ENCODE measurements around the gene SLC1A3.

SLC1A3 gene

DNA sequence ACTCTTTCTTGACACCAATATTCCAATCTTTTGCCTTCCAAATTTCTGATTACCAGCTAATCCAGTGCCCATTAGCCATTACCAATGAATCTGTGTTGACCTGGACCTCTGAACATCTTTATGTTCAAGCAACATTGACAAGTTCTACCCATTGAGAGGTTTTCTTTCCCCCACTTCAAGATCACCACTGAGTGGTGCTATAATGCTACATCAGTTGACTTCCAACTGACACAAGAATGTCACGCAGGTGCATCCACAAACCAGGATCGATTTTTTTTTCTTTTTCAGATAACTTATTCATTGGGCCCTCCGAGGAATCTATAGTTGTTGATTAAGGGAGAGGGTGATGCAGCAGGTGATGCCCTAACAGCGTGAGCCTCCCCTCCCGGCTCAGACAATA, 102.6 kb downstream of the SLC1A3 start:
- TF ChIP-seq, protein P1, sequence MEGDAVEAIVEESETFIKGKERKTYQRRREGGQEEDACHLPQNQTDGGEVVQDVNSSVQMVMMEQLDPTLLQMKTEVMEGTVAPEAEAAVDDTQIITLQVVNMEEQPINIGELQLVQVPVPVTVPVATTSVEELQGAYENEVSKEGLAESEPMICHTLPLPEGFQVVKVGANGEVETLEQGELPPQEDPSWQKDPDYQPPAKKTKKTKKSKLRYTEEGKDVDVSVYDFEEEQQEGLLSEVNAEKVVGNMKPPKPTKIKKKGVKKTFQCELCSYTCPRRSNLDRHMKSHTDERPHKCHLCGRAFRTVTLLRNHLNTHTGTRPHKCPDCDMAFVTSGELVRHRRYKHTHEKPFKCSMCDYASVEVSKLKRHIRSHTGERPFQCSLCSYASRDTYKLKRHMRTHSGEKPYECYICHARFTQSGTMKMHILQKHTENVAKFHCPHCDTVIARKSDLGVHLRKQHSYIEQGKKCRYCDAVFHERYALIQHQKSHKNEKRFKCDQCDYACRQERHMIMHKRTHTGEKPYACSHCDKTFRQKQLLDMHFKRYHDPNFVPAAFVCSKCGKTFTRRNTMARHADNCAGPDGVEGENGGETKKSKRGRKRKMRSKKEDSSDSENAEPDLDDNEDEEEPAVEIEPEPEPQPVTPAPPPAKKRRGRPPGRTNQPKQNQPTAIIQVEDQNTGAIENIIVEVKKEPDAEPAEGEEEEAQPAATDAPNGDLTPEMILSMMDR (IDR thresholded peaks at IDR 0.05; ENCODE audit: extremely low read depth, missing control alignments), result no peak
- no peak for DNase-seq (ENCODE audit: low spot score)

DNA sequence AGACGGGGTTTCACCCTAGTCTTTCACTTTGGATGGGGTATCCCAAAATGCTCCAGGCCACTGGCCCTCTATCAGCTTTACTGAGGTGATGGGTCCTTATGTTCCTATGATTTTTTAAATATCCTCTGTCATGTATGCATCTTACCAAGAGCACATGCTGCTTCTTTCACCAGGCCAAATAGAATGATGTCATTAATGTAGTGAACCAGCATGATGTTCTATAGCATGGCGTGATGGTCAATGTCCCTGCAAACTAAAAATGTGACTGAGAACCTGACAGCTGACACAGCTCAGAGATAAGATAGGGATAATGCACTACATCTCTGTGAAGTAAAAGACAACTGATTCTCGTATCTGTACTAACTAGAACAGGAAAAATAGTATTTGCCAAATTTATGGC, 103.6 kb downstream of the SLC1A3 start:
- no peak for DNase-seq (ENCODE audit: low spot score)
- TF ChIP-seq, protein P1 (IDR thresholded peaks at IDR 0.05; ENCODE audit: extremely low read depth, missing control alignments), result no peak

DNA sequence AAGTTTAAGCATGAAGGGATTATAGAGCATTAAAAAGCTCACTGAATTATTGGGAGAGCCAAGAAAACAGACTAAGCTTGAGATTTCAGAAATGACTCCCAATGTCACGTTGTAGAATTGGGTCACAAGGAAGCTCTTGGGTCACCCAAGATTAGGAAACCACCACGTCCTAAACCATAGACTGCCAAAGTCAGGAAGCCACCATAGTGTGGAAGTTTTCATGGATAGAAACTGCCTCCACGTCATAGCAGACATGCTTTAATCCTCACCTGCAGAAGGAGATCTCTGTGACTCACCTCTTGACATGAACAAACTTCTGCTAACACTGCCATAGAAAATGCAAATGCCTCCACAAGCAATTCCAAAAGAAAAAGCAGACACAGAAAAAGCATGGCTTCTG, 106.3 kb downstream of the SLC1A3 start:
- no peak for DNase-seq (ENCODE audit: low spot score)
- TF ChIP-seq, protein P1 (IDR thresholded peaks at IDR 0.05; ENCODE audit: extremely low read depth, missing control alignments), result no peak

DNA sequence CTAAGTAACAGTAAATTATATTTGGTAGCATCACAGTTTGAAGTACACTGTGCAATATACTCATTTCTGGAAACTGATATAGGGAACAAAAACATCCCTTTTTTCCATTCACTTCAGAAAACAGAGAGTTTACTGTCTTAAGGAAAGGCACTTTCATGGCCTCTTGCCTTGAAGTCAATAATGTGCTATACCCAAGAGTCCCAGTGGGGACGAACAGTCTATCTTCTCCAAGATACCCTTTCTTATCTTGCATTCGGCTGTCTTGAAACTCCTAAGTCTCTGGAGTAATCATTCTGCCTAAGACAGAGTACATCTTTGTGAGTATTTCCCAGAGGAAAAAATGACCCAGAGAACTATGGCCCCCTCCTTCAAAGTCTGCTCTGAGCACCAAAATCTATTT, 107.1 kb downstream of the SLC1A3 start:
- TF ChIP-seq, protein P1 (IDR thresholded peaks at IDR 0.05; ENCODE audit: extremely low read depth, missing control alignments), result no peak
- no peak for DNase-seq (ENCODE audit: low spot score)

DNA sequence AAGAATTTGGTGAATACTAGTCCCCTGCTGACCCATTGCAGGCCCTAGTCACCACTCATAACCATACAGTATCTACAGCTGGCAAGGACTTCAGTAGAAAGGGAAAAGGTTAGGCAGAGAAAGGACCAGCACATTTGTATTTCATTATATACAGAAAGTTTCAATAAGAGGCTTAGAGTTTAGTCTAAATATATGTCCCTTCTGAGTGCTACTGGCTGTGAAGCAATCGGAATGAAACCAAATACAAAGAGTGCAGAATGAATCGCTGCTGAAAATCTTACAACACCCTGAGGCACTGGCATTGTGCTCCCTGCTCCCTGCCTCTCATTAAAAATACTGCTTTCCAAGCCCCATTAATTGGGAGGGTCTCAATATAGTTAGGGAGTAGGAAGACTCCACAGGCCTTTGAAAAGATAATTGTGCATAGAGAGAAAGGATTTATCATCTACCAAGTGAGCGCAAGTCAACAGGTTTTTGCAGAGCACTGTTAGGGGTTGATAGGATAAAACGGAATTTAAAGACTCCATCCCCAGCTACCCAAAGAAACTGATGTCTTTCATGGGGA, 110.8 kb downstream of the SLC1A3 start:
- TF ChIP-seq, protein P1 (IDR thresholded peaks at IDR 0.05; ENCODE audit: extremely low read depth, missing control alignments), result no peak
- no peak for DNase-seq (ENCODE audit: low spot score)

DNA sequence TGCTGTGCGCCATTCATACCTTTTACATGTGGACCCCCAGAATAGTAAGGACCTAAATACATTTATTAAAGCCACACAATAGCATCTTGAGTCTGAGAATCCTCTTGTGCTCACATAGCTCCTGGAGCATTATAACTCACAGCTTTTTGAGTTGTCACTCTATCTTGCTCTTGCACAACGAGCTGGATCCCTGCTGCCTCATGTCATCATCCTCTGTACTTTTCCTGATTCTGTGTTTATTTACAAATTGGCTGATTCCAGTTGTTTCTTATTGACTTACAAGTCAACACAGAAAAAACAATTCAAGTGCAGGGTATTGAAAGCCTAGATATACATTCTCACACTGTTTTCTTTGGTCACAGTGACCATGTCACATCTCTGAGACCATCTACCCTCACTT, 112.9 kb downstream of the SLC1A3 start:
- no peak for DNase-seq (ENCODE audit: low spot score)
- TF ChIP-seq, protein P1 (IDR thresholded peaks at IDR 0.05; ENCODE audit: extremely low read depth, missing control alignments), result no peak

DNA sequence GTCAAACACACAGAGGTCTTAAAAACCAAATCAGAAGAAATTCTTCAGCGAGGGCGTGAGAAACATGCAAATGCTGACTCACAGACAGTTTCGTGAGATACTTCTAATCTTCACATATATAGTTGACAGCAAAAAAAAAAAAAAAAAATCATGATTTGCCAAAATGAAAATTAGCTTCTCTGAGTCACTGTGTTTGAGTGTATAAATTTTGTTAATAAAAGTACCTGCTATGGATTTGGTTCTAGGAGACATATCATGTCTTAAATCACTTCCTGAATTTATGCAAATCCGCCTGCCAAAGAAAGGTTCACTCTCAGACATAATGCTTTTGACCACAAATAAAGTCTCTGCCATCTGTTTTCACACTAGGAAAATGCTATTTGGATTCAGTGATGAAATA, 114.3 kb downstream of the SLC1A3 start:
- no peak for DNase-seq (ENCODE audit: low spot score)

More for the DNA sequence above, 114.3 kb downstream of the SLC1A3 start:
- TF ChIP-seq, protein P1 (IDR thresholded peaks at IDR 0.05; ENCODE audit: extremely low read depth, missing control alignments), result no peak

Data from GM20000 (cell line).